ENCODE results near the gene ESAM.

DNA sequence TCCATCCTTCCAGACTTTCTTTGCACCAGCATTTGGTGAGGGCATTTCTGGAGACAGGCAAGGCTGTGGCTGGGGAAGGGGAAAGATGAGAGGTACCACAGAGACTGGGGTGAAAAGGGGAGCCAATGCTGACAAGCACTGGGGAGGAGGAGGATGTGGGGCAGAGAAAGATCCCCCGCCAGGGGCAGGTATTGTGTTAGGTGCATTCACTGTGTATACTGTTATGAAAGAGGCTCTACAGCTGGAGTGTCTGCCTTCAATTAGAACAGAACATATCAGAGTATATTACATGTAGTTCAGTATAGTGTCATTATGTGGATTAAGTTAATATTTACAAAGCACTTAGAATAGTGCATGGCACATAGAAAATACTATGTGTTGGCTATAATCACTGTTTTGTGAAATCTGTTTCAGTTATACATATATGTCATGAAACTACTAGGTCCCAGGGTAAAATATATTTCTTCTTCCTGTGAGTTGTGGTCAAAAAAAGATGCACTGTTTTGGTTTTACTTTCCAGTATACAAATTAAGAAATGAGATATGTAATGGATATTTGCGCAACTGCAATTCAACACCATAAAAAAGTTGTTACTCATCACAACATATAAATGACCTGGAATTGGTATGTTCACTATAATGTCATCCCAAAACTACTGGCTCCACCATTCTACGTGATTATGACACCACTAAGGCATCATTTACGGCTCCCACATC, 29.7 kb upstream of the ESAM start:
- no peak for TF ChIP-seq REST (IDR thresholded peaks at IDR 0.05; ENCODE audit: unreplicated experiment)
- no peak for TF ChIP-seq POLR2AphosphoS5 (IDR thresholded peaks at IDR 0.05; ENCODE audit: low read depth)
- no peak for TF ChIP-seq CREB1 (CRISPR knock-in tag; IDR thresholded peaks at IDR 0.05; ENCODE audit: low read depth)
- TF ChIP-seq, protein P1, sequence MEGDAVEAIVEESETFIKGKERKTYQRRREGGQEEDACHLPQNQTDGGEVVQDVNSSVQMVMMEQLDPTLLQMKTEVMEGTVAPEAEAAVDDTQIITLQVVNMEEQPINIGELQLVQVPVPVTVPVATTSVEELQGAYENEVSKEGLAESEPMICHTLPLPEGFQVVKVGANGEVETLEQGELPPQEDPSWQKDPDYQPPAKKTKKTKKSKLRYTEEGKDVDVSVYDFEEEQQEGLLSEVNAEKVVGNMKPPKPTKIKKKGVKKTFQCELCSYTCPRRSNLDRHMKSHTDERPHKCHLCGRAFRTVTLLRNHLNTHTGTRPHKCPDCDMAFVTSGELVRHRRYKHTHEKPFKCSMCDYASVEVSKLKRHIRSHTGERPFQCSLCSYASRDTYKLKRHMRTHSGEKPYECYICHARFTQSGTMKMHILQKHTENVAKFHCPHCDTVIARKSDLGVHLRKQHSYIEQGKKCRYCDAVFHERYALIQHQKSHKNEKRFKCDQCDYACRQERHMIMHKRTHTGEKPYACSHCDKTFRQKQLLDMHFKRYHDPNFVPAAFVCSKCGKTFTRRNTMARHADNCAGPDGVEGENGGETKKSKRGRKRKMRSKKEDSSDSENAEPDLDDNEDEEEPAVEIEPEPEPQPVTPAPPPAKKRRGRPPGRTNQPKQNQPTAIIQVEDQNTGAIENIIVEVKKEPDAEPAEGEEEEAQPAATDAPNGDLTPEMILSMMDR (conservative IDR thresholded peaks at IDR 0.05; ENCODE audit: low read depth in 2 of 2): no peak
- no peak for TF ChIP-seq EZH2 (IDR thresholded peaks at IDR 0.05; ENCODE audit: low read depth, unreplicated experiment)
- no peak for TF ChIP-seq JUNB (IDR thresholded peaks at IDR 0.05; ENCODE audit: unreplicated experiment)
- TF ChIP-seq NANOG (IDR thresholded peaks at IDR 0.05; ENCODE audit: borderline replicate concordance): no peak
- TF ChIP-seq, protein P2, sequence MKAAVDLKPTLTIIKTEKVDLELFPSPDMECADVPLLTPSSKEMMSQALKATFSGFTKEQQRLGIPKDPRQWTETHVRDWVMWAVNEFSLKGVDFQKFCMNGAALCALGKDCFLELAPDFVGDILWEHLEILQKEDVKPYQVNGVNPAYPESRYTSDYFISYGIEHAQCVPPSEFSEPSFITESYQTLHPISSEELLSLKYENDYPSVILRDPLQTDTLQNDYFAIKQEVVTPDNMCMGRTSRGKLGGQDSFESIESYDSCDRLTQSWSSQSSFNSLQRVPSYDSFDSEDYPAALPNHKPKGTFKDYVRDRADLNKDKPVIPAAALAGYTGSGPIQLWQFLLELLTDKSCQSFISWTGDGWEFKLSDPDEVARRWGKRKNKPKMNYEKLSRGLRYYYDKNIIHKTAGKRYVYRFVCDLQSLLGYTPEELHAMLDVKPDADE (IDR thresholded peaks at IDR 0.05): no peak
- no peak for TF ChIP-seq EZH2phosphoT487 (IDR thresholded peaks at IDR 0.05; ENCODE audit: unreplicated experiment)
- TF ChIP-seq ZNF114 (CRISPR knock-in tag; IDR thresholded peaks at IDR 0.05): no peak
- no peak for TF ChIP-seq ZNF331 (CRISPR knock-in tag; IDR thresholded peaks at IDR 0.05; ENCODE audit: low read depth)

Data from GM23338 (cell line).